Measurements from ENCODE around the gene CDK5RAP3.

The CDK5RAP3 gene

DNA sequence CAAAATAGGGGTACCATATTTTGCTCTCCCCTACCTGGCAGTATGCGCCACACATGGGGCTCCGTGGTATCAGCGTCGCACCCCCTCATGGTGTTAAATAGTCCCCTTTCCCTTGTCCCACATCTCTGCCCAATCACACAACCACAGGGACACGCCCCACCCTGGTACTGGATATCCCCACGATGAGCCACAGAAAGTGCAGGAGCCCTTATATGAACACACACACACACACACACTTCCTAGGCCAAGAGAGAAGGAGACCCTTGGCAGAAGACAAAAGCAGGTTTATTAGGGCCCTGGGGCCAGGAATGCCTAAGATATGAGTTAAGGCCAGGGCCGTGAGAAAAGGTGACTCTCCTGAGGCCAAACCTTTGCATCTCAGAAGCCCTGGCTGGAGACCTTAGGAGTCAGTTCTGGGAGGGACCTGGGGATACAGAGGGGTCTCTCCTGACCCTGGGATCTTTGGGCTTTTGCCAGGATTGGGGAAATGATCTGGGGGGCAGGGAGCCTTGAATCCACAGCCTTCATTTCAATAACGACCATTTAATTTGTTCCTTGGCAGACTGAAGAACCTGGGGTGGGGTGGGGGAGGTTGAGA, 55.1 kb downstream of the CDK5RAP3 start:
- DNase-seq = peak; percentile 95 to 98
- Histone ChIP-seq H3K9ac (ENCODE audit: low read length) (no peak overlapping the region), H4K91ac (ENCODE audit: low read depth, low read length) (no peak overlapping the region), H3K9me3 (ENCODE audit: insufficient read depth, low read depth, low read length) (peaks cover 4% of the 10 kb centered on the region), H2BK5ac (ENCODE audit: low read depth, low read length, poor library complexity) (no peak overlapping the region), H3K23ac (ENCODE audit: low read length) (no peak overlapping the region), H3K4me1 (ENCODE audit: control insufficient read depth in 1 of 2, insufficient read depth in 2 of 2, low read length in 2 of 2) (peaks cover 22 to 23% of the 10 kb centered on the region in 2 experiments), H3K4me2 (ENCODE audit: low read length) (peak overlapping the region; percentile 83), H3K27me3 (ENCODE audit: insufficient read depth, low read length) (peaks cover 17% of the 10 kb centered on the region), H2BK12ac (ENCODE audit: low read length) (no peak overlapping the region), H3K36me3 (ENCODE audit: control insufficient read depth in 1 of 2, insufficient read depth in 2 of 2, low read length in 2 of 2) (no peaks in the 10 kb centered on the region), H3K4ac (ENCODE audit: low read depth, low read length) (no peak overlapping the region), H3K27ac (ENCODE audit: low read depth, low read length) (no peak overlapping the region), H3K14ac (ENCODE audit: low read length) (no peak overlapping the region), H3K79me2 (ENCODE audit: control insufficient read depth, insufficient read depth, low read length, poor library complexity) (no peaks in the 10 kb centered on the region), H2AK5ac (ENCODE audit: low read length) (no peak overlapping the region), H3K4me3 (ENCODE audit: low read depth, low read length) (no peak overlapping the region), H4K12ac (ENCODE audit: low read depth, low read length) (no peak overlapping the region), H2BK120ac (ENCODE audit: insufficient read depth, low read length, poor library complexity) (no peak overlapping the region), H3K18ac (ENCODE audit: low read length) (no peak overlapping the region), H4K8ac (ENCODE audit: low read depth, low read length) (no peak overlapping the region), H2AFZ (ENCODE audit: insufficient read depth, low read length, poor library complexity) (no peak overlapping the region), H3K79me1 (ENCODE audit: low read length) (no peaks in the 10 kb centered on the region)
- WGBS (ENCODE audit: extremely low coverage, insufficient coverage, insufficient read length) = no CpG with 5 or more reads among the region's 8 CpGs

DNA sequence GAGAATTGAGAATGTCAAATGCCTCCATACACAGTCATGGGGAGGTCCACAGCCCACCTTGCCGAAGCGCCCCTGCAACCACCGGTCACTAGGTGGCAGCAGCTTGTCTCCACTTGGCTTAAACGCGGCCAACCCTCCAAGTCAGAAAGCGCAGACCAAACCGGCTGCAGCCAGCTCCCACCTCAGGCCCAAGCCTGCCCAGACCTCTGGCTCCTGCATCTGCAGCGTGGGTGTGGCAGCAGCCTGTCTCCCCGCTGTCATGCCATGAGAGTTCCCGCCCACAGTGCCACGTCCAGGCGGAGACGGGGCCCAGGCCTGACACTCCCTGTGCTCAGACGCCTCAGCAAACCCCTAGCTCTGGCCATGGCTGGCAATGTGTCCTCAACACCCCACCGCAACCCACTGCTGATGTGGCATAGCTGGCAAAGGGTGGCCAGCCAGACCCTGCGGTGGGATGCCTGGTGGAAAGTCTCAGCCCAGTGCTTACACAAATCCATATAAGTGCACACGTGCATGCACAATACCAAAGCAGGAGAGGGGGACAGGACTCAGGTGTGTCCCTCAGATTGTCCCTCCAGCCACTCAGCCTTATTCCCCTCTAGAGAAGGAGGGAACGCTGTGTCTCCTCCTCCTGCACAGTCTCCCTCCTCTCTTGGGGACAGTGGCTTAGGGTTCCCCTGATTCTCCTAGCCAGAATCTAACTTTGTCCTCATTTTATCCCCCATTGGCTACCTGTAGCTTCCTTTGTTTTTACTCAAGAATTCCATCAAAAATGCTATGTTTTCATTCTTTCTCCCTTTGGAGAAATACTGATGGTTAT, 55.8 kb downstream of the CDK5RAP3 start:
- no peak overlapping the region for H3K14ac ChIP-seq (ENCODE audit: low read length)
- no peak overlapping the region for H2AK5ac ChIP-seq (ENCODE audit: low read length)
- H3K4me1 ChIP-seq (ENCODE audit: control insufficient read depth in 1 of 2, insufficient read depth in 2 of 2, low read length in 2 of 2) = peaks cover 22 to 23% of the 10 kb centered on the region in 2 experiments
- no peak overlapping the region for H2BK12ac ChIP-seq (ENCODE audit: low read length)
- H4K12ac ChIP-seq (ENCODE audit: low read depth, low read length) = no peak overlapping the region
- H3K9ac ChIP-seq (ENCODE audit: low read length) = no peak overlapping the region
- no peaks in the 10 kb centered on the region for H3K79me2 ChIP-seq (ENCODE audit: control insufficient read depth, insufficient read depth, low read length, poor library complexity)
- peak overlapping the region; percentile 6 for H2AFZ ChIP-seq (ENCODE audit: insufficient read depth, low read length, poor library complexity)
- H3K18ac ChIP-seq (ENCODE audit: low read length) = no peak overlapping the region
- peaks cover 4% of the 10 kb centered on the region for H3K9me3 ChIP-seq (ENCODE audit: insufficient read depth, low read depth, low read length)
- H3K27me3 ChIP-seq (ENCODE audit: insufficient read depth, low read length) = peaks cover 17% of the 10 kb centered on the region
- no peaks in the 10 kb centered on the region for H3K36me3 ChIP-seq (ENCODE audit: control insufficient read depth in 1 of 2, insufficient read depth in 2 of 2, low read length in 2 of 2)
- peak; percentile 69 for DNase-seq
- WGBS (ENCODE audit: extremely low coverage, insufficient coverage, insufficient read length) = no CpG with 5 or more reads among the region's 18 CpGs
- no peak overlapping the region for H2BK5ac ChIP-seq (ENCODE audit: low read depth, low read length, poor library complexity)
- no peak overlapping the region for H2BK120ac ChIP-seq (ENCODE audit: insufficient read depth, low read length, poor library complexity)
- peak overlapping the region; percentile 6 for H3K4me2 ChIP-seq (ENCODE audit: low read length)
- peak overlapping the region; percentile 10 for H4K91ac ChIP-seq (ENCODE audit: low read depth, low read length)
- H3K27ac ChIP-seq (ENCODE audit: low read depth, low read length) = no peak overlapping the region
- no peak overlapping the region for H3K4ac ChIP-seq (ENCODE audit: low read depth, low read length)
- no peak overlapping the region for H3K23ac ChIP-seq (ENCODE audit: low read length)
- no peaks in the 10 kb centered on the region for H3K79me1 ChIP-seq (ENCODE audit: low read length)
- H3K4me3 ChIP-seq (ENCODE audit: low read depth, low read length) = no peak overlapping the region
- H4K8ac ChIP-seq (ENCODE audit: low read depth, low read length) = peak overlapping the region; percentile 76

DNA sequence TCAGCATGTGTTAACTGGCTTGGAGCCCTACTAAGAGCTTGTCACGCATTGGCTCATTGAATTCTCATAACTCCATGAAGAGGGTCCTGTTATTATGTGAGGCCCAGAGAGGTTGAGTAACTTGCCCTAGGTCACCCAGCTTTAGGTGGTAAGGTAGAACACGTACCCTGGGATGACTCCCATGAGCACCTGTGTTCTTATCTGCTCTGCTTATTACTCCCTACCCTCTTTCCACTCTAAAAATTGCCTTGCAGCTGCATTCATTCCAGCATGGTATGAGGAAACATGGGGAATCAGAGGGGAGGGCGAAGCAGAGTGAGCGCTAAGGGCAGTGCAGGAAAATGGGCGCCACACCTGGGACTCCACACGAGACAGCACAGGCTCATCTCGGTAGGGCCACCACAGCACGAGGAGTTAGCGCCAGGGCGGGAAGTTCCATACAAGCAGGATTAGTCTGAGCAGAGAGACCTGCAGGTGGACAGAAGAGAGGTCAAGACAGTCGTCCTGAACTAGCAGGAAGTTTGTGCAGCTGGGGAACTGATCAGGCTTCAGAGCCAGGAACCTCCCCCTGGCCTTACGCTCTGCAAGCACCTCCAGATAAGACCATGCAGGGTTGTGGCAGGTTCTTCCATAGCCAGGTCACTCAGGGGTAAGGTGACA, 56.5 kb downstream of the CDK5RAP3 start:
- H3K9ac ChIP-seq (ENCODE audit: low read length) = no peak overlapping the region
- H3K36me3 ChIP-seq (ENCODE audit: control insufficient read depth in 1 of 2, insufficient read depth in 2 of 2, low read length in 2 of 2) = no peaks in the 10 kb centered on the region
- peaks cover 22 to 23% of the 10 kb centered on the region in 2 experiments for H3K4me1 ChIP-seq (ENCODE audit: control insufficient read depth in 1 of 2, insufficient read depth in 2 of 2, low read length in 2 of 2)
- H2BK120ac ChIP-seq (ENCODE audit: insufficient read depth, low read length, poor library complexity) = no peak overlapping the region
- H3K23ac ChIP-seq (ENCODE audit: low read length) = no peak overlapping the region
- no peak overlapping the region for H4K91ac ChIP-seq (ENCODE audit: low read depth, low read length)
- H3K4me2 ChIP-seq (ENCODE audit: low read length) = no peak overlapping the region
- peak overlapping the region; percentile 45 for H3K4me3 ChIP-seq (ENCODE audit: low read depth, low read length)
- no peak overlapping the region for H3K4ac ChIP-seq (ENCODE audit: low read depth, low read length)
- no peak overlapping the region for H3K18ac ChIP-seq (ENCODE audit: low read length)
- H3K27me3 ChIP-seq (ENCODE audit: insufficient read depth, low read length) = peaks cover 17% of the 10 kb centered on the region
- no CpG with 5 or more reads among the region's 12 CpGs for WGBS (ENCODE audit: extremely low coverage, insufficient coverage, insufficient read length)
- no peak overlapping the region for H2AFZ ChIP-seq (ENCODE audit: insufficient read depth, low read length, poor library complexity)
- no peaks in the 10 kb centered on the region for H3K79me2 ChIP-seq (ENCODE audit: control insufficient read depth, insufficient read depth, low read length, poor library complexity)
- H4K12ac ChIP-seq (ENCODE audit: low read depth, low read length) = no peak overlapping the region
- no peak overlapping the region for H3K14ac ChIP-seq (ENCODE audit: low read length)
- H3K27ac ChIP-seq (ENCODE audit: low read depth, low read length) = no peak overlapping the region
- no peak overlapping the region for H2BK5ac ChIP-seq (ENCODE audit: low read depth, low read length, poor library complexity)
- peaks cover 4% of the 10 kb centered on the region for H3K9me3 ChIP-seq (ENCODE audit: insufficient read depth, low read depth, low read length)
- peak in 1 of 2 donors; percentile 17 for DNase-seq
- no peak overlapping the region for H4K8ac ChIP-seq (ENCODE audit: low read depth, low read length)
- H2BK12ac ChIP-seq (ENCODE audit: low read length) = no peak overlapping the region
- no peak overlapping the region for H2AK5ac ChIP-seq (ENCODE audit: low read length)
- H3K79me1 ChIP-seq (ENCODE audit: low read length) = no peaks in the 10 kb centered on the region

DNA sequence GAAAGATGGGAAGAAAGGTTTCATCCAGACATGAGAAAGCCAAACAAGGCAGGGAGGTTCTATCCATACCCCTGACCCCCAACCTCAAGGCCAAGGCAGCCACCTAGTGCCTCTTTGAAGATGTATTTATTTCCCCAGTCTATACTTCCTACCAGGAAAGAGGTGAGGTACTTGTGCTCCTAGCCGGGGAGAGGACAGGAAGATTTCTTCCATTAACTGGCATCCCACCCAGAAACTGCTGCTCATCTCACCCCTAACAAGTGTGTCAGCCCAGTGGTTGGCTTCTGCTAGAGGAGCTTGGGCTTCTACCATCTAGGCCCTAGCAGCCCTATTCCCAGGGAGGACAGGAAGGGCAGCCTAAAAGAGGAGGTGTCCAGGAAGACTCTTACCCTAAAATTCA, 57.8 kb downstream of the CDK5RAP3 start:
- Histone ChIP-seq H2BK120ac (ENCODE audit: insufficient read depth, low read length, poor library complexity) (no peak overlapping the region), H3K27me3 (ENCODE audit: insufficient read depth, low read length) (peaks cover 8% of the 10 kb centered on the region), H3K14ac (ENCODE audit: low read length) (no peak overlapping the region), H3K18ac (ENCODE audit: low read length) (no peak overlapping the region), H3K79me1 (ENCODE audit: low read length) (no peaks in the 10 kb centered on the region), H4K12ac (ENCODE audit: low read depth, low read length) (no peak overlapping the region), H2BK5ac (ENCODE audit: low read depth, low read length, poor library complexity) (no peak overlapping the region), H2BK12ac (ENCODE audit: low read length) (no peak overlapping the region), H3K27ac (ENCODE audit: low read depth, low read length) (no peak overlapping the region), H3K36me3 (ENCODE audit: control insufficient read depth in 1 of 2, insufficient read depth in 2 of 2, low read length in 2 of 2) (no peaks in the 10 kb centered on the region), H3K4me1 (ENCODE audit: control insufficient read depth in 1 of 2, insufficient read depth in 2 of 2, low read length in 2 of 2) (peaks cover 18% of the 10 kb centered on the region in 2 experiments), H2AK5ac (ENCODE audit: low read length) (no peak overlapping the region), H3K79me2 (ENCODE audit: control insufficient read depth, insufficient read depth, low read length, poor library complexity) (no peaks in the 10 kb centered on the region), H3K4me2 (ENCODE audit: low read length) (no peak overlapping the region), H2AFZ (ENCODE audit: insufficient read depth, low read length, poor library complexity) (no peak overlapping the region), H3K9ac (ENCODE audit: low read length) (no peak overlapping the region), H4K91ac (ENCODE audit: low read depth, low read length) (no peak overlapping the region), H3K23ac (ENCODE audit: low read length) (no peak overlapping the region), H3K4me3 (ENCODE audit: low read depth, low read length) (no peak overlapping the region), H3K4ac (ENCODE audit: low read depth, low read length) (no peak overlapping the region), H4K8ac (ENCODE audit: low read depth, low read length) (no peak overlapping the region), H3K9me3 (ENCODE audit: insufficient read depth, low read depth, low read length) (peaks cover under 1% of the 10 kb centered on the region)
- no CpG with 5 or more reads among the region's 1 CpG for WGBS (ENCODE audit: extremely low coverage, insufficient coverage, insufficient read length)
- DNase-seq = no peak
